ENCODE measurements around the gene MAN1C1.

- TF ChIP-seq EZH2phosphoT487 (conservative IDR thresholded peaks at IDR 0.05; ENCODE audit: low read length): no peak
- TF ChIP-seq CTCF (IDR thresholded peaks at IDR 0.05; ENCODE audit: insufficient read depth, low read length, poor library complexity, severe bottlenecking): no peak
These were observed 107.6 kb downstream of the MAN1C1 start for GRCh38 chr1:25724201-25724600.
